Keratinocyte (primary cell): ENCODE measurements around the gene NDRG3. TPM values are rescaled to one million over a fixed set of nuclear protein-coding genes. Genes with fewer than 3 reads are reported as not detected.
A peak's percentile ranks its signal among the peaks of the same experiment; 100 is the strongest.

Source experiments
- DNase-seq: peaks from one replicate; pipeline ENCODE4 v3.0.0-alpha.2; 2011; ENCODE audit warnings: low read depth, missing footprints, low spot score
- FAIRE-seq: peaks from 2 replicates; lab custom pipeline; 2011; peaks lifted over from hg19 to GRCh38; lab: Jason Lieb, UNC
- H2AFZ ChIP-seq: 2 replicates; pipeline ENCODE4 v1.6.0; 2012; ENCODE audit warnings: low read length, control low read depth, inconsistent platforms; ENCODE audit not compliant: control insufficient read depth
- H3K27ac ChIP-seq: 2 replicates; pipeline ENCODE4 v1.5.1; 2011; ENCODE audit warnings: low read length; ENCODE audit not compliant: control insufficient read depth, insufficient read depth
- H3K27me3 ChIP-seq: 3 replicates; pipeline ENCODE4 v1.6.0; 2011; ENCODE audit warnings: low read length; ENCODE audit not compliant: control insufficient read depth, insufficient read depth; ENCODE audit errors: extremely low read depth
- H3K36me3 ChIP-seq, 2 experiments: 2 replicates in 1 of 2; 3 replicates in 1 of 2; pipeline ENCODE4 v1.5.1; 2011; ENCODE audit warnings: low read length in 2 of 2, mild to moderate bottlenecking in 1 of 2; ENCODE audit not compliant: control insufficient read depth in 2 of 2, insufficient read depth in 2 of 2; ENCODE audit errors: extremely low read depth in 1 of 2
- H3K4me1 ChIP-seq: 3 replicates; pipeline ENCODE4 v1.5.1; 2011; ENCODE audit warnings: low read length; ENCODE audit not compliant: control insufficient read depth, insufficient read depth; ENCODE audit errors: extremely low read depth
- H3K4me2 ChIP-seq: 3 replicates; pipeline ENCODE4 v1.6.0; 2011; ENCODE audit warnings: low read depth, low read length; ENCODE audit not compliant: control insufficient read depth, insufficient read depth; ENCODE audit errors: extremely low read depth
- H3K4me3 ChIP-seq, 3 experiments: fragments of 200-600 bp in 1 of 3; sonication (generic) in 1 of 3; 2 replicates in 2 of 3; 3 replicates in 1 of 3; pipeline ENCODE4 v1.5.1; 2011 to 2016; ENCODE audit warnings: low read length in 3 of 3, mild to moderate bottlenecking in 3 of 3, control low read depth in 2 of 3, inconsistent platforms in 1 of 3, low read depth in 1 of 3, mixed read lengths in 1 of 3, mixed run types in 1 of 3, moderate library complexity in 1 of 3; ENCODE audit not compliant: control insufficient read depth in 2 of 3, insufficient read depth in 2 of 3; ENCODE audit errors: extremely low read depth in 1 of 3
- H3K79me2 ChIP-seq: 2 replicates; pipeline ENCODE4 v1.6.0; 2012; ENCODE audit warnings: low read length; ENCODE audit not compliant: control insufficient read depth, insufficient read depth
- H3K9ac ChIP-seq: 3 replicates; pipeline ENCODE4 v1.6.0; 2011; ENCODE audit warnings: low read length; ENCODE audit not compliant: control insufficient read depth, insufficient read depth; ENCODE audit errors: extremely low read depth
- H3K9me1 ChIP-seq: 3 replicates; pipeline ENCODE4 v1.6.0; 2011; ENCODE audit warnings: low read length; ENCODE audit not compliant: control insufficient read depth, insufficient read depth; ENCODE audit errors: extremely low read depth
- H3K9me3 ChIP-seq: 2 replicates; pipeline ENCODE4 v1.5.1; 2012; ENCODE audit warnings: low read depth, low read length; ENCODE audit not compliant: control insufficient read depth
- H4K20me1 ChIP-seq: 3 replicates; pipeline ENCODE4 v1.6.0; 2011; ENCODE audit warnings: low read length; ENCODE audit not compliant: control insufficient read depth, insufficient read depth; ENCODE audit errors: extremely low read depth
- EZH2 ChIP-seq: IDR thresholded peaks from one replicate; pipeline ENCODE4 v1.6.1; 2012; ENCODE audit warnings: inconsistent platforms, mild to moderate bottlenecking, low read length, moderate library complexity
- dilution Hi-C: fragments of 300-500 bp; cut with MboI; formaldehyde crosslinking; loops from one replicate; pipeline ENCODE4 v1.7.0; 2020; ENCODE audit warnings: low sequenced_read_pairs; ENCODE audit not compliant: extremely low pct_ligation_motif_present
- polyA plus RNA-seq, 5 experiments: library from polyadenylated mRNA; depleted of rRNA in 3 of 5; stranded (reverse) in 3 of 5; stranded (forward) in 1 of 5; unstranded in 1 of 5; fragments of >200 nt; gene quantifications; 1 replicate in 1 of 5; 2 replicates in 3 of 5; 3 replicates in 1 of 5; pipeline versions ENCODE4 v1.2.1 to v1.2.3, GENCODE V29; 2011 to 2012; ENCODE audit warnings: missing spikeins in 2 of 5, low read depth in 1 of 5, low replicate concordance in 1 of 5
- TF ChIP-seq, protein P1 (sequence below), 3 experiments: IDR thresholded peaks in 1 of 3; conservative IDR thresholded peaks in 1 of 3; optimal IDR thresholded peaks in 1 of 3; 2 replicates in 2 of 3; 3 replicates in 1 of 3; pipeline versions ENCODE3 to v1.5.1; 2011; ENCODE audit warnings: low read length in 3 of 3, mild to moderate bottlenecking in 3 of 3, moderate library complexity in 2 of 3, control low read depth in 1 of 3, inconsistent platforms in 1 of 3; ENCODE audit not compliant: insufficient read depth in 2 of 3; ENCODE audit errors: extremely low read depth in 1 of 3

The NDRG3 gene
- polyA plus RNA-seq, 1 donor (not counting 4 experiments of a cell fraction or from before 2014, with no cell fraction given) = 44.1 TPM

GRCh38 chr20:36607586-36608387, 138.1 kb downstream of the NDRG3 start:
- Histone ChIP-seq H3K27ac (peak overlapping the region; percentile 31), H3K4me1 (peaks cover 19% of the 10 kb centered on the region), H3K27me3 (no peaks in the 10 kb centered on the region), H2AFZ (no peak overlapping the region), H3K79me2 (peaks cover 34% of the 10 kb centered on the region), H3K9me3 (no peaks in the 10 kb centered on the region), H3K9me1 (no peaks in the 10 kb centered on the region), H4K20me1 (peaks cover 5% of the 10 kb centered on the region), H3K4me2 (peak overlapping the region; percentile 78), H3K4me3 (peak overlapping the region; percentile 24 to 91 (median 67)), H3K36me3 (peaks cover 27 to 28% of the 10 kb centered on the region in 2 experiments), H3K9ac (no peak overlapping the region)
- TF ChIP-seq, protein P1, sequence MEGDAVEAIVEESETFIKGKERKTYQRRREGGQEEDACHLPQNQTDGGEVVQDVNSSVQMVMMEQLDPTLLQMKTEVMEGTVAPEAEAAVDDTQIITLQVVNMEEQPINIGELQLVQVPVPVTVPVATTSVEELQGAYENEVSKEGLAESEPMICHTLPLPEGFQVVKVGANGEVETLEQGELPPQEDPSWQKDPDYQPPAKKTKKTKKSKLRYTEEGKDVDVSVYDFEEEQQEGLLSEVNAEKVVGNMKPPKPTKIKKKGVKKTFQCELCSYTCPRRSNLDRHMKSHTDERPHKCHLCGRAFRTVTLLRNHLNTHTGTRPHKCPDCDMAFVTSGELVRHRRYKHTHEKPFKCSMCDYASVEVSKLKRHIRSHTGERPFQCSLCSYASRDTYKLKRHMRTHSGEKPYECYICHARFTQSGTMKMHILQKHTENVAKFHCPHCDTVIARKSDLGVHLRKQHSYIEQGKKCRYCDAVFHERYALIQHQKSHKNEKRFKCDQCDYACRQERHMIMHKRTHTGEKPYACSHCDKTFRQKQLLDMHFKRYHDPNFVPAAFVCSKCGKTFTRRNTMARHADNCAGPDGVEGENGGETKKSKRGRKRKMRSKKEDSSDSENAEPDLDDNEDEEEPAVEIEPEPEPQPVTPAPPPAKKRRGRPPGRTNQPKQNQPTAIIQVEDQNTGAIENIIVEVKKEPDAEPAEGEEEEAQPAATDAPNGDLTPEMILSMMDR (optimal IDR thresholded peaks at IDR 0.05 in 1 of 3, IDR thresholded peaks at IDR 0.05 in 1 of 3, conservative IDR thresholded peaks at IDR 0.05 in 1 of 3; ENCODE audit: extremely low read depth in 1 of 3, insufficient read depth in 2 of 3, low read length in 3 of 3) = no peak
- no peak for TF ChIP-seq EZH2
- DNase-seq (no peak), FAIRE-seq (no peak)
- dilution Hi-C loops = no loop called here

GRCh38 chr20:36606158-36607066, 139.5 kb downstream of the NDRG3 start:
- Histone ChIP-seq H4K20me1 (peaks cover 3% of the 10 kb centered on the region), H3K9ac (peak overlapping the region; percentile 83), H3K9me3 (no peaks in the 10 kb centered on the region), H3K79me2 (peaks cover 34% of the 10 kb centered on the region), H3K4me1 (peaks cover 19% of the 10 kb centered on the region), H3K27me3 (no peaks in the 10 kb centered on the region), H3K9me1 (no peaks in the 10 kb centered on the region), H3K36me3 (peaks cover 16 to 17% of the 10 kb centered on the region in 2 experiments), H2AFZ (peak overlapping the region; percentile 57), H3K4me3 (peak overlapping the region; percentile 67 to 91 (median 79)), H3K27ac (peak overlapping the region; percentile 58), H3K4me2 (peak overlapping the region; percentile 78)
- dilution Hi-C loops = no loop called here
- FAIRE-seq (peak; percentile 17), DNase-seq (no peak)
- no peak for TF ChIP-seq EZH2
- TF ChIP-seq, protein P1 (optimal IDR thresholded peaks at IDR 0.05 in 1 of 3, IDR thresholded peaks at IDR 0.05 in 1 of 3, conservative IDR thresholded peaks at IDR 0.05 in 1 of 3; ENCODE audit: extremely low read depth in 1 of 3, insufficient read depth in 2 of 3, low read length in 3 of 3) = no peak
